CD4-positive, alpha-beta T cell treated with Interleukin-15 for 4 hours (primary cell): Measurements from ENCODE around the gene MLLT6.

Source experiments
- DNase-seq: peaks from one replicate; pipeline ENCODE4 v3.0.0-alpha.2; 2020; ENCODE audit warnings: low spot score

Gene MLLT6

DNA sequence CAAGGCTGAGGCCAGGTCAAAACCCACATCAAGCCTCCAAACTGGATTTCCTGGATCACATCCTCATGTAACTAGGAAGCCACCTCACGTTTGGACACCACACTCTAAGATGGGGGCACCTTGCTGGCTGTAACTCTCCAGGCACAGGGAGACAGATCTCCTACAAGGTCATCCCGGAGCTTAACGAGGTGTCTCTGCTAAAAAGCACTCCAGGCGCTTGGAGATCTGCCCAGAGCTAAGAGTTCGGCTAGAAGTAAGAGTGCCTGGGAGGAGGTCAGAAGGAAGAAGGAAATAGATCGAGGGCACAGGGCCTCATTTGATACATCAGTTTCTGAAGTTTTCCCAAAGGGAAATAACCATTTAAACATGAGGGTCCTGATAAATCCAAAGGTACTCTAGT is 63.3 kb downstream of the MLLT6 start:
- no peak for DNase-seq

DNA sequence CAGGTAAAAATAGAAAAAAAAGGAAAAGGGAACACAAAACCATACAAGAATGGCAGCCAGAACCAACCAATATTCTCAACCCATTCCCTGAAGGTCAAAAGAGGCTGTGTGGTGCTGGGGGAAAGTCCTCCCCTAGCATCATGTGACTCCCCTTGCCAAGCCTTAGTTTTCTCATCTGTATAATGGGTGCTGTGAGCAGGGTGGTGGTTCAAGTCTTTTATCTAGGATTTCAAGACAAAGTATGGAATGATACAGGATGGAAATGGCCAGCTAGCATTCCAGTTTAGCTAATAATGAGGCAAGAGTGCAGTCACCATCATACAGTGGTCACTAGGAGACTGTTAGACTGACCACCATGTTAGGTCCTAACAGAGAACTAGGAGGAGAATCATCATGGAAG is 68.2 kb downstream of the MLLT6 start:
- no peak for DNase-seq

DNA sequence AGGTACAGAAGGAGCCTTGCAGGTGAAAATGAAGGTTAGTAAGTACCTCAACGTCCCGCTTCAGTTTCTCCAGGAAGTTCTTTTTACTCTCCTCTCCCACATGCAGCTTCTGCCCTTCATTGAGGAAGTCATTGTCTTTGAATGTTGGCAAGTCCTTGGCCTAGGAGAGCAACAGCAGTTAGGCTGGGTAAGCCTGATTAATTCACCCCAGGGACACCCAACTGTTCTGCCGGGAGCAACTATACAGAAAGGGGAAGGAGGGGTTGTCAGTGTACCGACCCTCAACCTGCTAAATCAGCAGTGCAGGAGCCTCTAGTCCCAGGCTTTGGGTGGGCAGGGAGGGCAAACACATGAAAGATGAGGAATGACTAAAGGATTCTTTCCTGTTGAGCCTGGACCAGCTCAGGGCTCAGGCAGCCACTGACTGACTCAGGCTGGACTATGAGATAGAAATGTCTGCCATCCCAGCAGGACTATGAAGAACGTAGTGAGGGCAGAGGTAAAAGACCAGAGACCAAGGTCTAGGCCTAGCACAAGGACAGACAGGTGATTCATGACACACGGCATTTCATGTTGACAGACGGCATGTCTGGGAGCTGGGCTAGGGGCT is 72.7 kb downstream of the MLLT6 start:
- no peak for DNase-seq
